ENCODE measurements around the gene NMD3.

- TF ChIP-seq POLR2A (IDR thresholded peaks at IDR 0.05; ENCODE audit: low read depth, low read length) (no peak), RFX5 (IDR thresholded peaks at IDR 0.05; ENCODE audit: low read depth, low read length) (no peak)
These were observed 33.8 kb downstream of the NMD3 start for GRCh38 chr3:161254861-161255260.
